ENCODE measurements around the gene ZNF646.
A peak's percentile ranks its signal among the peaks of the same experiment; 100 is the strongest.
"Not testable (repeated sequence)": the region's sequence is repeated elsewhere in the genome, so short reads cannot be mapped to it uniquely, and the experiment has no call there.

ZNF646 gene

GRCh38 chr16:31085873-31086628 is 11.8 kb downstream of the ZNF646 start:
- DNase-seq (ENCODE audit: low spot score): no peak

GRCh38 chr16:31086629-31086906 is 12.3 kb downstream of the ZNF646 start:
- DNase-seq (ENCODE audit: low spot score): no peak

DNA sequence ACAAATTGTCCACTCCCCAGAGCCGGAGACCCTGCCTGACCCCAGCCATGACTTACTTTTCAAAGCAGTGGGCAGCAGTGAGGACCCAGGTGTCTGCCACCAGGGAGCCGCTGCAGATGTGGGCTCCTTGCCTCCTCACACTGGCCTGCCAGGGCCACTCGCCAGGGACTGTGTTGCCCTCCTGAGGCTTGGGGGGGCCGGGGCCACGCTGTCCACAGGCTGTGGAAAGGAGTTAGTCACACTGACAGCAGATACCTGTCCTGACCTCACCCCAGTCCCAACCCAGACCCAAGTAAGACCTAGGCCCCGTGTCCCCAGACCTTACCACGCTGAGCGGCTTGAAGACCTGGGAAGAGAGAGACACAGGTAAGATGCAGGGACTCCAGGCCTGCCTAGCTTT is 13.3 kb downstream of the ZNF646 start:
- DNase-seq (ENCODE audit: low spot score): no peak

DNA sequence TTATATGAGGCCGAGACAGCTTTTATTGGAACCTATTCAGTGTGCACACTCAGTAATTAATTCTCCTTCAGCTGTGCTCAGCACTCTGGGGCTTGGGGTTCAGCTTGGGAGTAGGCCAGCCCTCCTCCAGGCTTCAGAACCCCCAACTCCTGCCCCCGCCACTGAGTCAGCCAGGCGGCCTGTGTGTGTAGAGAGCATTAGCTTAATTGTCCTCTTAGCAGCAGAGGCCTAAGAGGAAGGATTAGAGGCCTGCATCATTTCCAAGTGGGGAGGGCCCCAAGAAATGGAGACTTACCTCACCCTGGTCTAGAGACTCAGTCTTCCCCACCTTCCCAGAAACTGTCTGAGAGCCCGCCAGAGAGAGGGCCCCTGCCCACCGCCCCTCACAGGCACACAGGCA is 13.7 kb downstream of the ZNF646 start:
- DNase-seq (ENCODE audit: low spot score): no peak

GRCh38 chr16:31088459-31089183 is 14.4 kb downstream of the ZNF646 start, which contains the start of gene PRSS53:
PRSS53 (minus strand) TSS chr16:31088943; CDS start chr16:31088809, 134 bp downstream.
- no peak for DNase-seq (ENCODE audit: low spot score)

GRCh38 chr16:31089199-31089598 is 15.0 kb downstream of the ZNF646 start:
- no peak for DNase-seq (ENCODE audit: low spot score)

DNA sequence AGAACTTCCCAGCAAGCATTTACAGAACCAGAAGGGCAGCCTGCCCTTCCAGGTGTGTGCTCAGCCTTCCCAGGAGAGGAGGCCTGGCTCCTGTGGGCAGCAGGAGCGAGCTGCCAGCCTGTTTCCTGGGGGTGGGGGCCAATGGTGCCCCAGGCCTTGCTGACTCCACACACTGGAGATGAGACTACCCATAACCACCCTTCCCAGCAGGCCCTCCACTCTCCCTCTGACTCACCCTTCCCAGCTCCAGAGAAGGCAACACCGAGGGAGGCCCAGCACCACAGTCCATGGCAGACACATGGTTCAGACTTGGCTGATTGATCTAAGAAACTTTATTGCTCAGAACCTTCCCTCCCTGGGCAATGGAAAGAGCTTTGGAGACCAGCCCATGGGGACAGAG is 16.3 kb downstream of the ZNF646 start:
- DNase-seq (ENCODE audit: low spot score): no peak

- DNase-seq (ENCODE audit: low spot score): no peak
Observed at GRCh38 chr16:31092330-31092729, 18.1 kb downstream of the ZNF646 start.

DNA sequence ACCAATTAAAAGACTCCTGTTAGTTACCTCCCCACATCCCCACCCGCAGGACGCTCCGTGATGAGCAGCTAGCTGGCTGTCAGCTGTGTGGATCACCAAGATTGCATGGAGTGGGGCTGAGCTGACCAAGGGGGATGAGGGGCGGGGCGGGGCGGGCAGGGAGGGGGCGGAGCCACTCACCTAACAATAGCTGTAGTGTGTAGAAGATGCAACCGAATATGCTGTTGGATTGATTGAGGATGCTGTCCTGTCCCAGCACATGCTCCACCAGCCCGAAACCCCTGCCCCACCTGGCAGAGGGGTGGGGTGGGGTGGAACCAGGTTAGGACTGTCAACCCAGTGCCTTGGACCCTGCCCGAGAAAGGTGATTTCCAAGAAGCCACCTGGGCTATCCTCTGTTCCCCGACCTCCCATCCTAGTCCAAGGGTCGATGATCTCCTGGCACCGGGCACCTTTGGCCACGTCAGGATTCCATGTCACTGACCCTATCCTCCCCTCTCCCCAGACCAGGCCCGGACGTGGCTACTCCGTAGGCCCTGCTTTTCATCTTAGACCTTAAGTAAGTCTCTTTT is 19.0 kb downstream of the ZNF646 start:
- peak; percentile 75 for DNase-seq (ENCODE audit: low spot score)

DNA sequence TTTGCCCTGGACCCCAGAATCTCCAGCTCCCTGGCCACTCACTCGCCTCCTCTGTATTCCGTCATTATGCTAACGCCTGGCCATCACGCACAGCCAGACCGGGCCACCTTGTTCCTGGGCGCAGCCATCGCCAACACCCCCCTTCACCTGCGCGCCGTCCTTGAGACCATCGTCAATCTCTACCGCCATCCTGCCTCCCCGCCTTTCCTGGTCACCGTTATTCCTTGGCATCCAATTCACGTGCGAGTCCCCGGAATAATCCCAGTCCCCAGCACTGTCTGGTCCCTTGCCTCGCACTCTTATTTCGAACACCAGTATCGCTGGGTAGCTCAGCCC is 19.8 kb downstream of the ZNF646 start:
- DNase-seq (ENCODE audit: low spot score): peak; percentile 59

DNA sequence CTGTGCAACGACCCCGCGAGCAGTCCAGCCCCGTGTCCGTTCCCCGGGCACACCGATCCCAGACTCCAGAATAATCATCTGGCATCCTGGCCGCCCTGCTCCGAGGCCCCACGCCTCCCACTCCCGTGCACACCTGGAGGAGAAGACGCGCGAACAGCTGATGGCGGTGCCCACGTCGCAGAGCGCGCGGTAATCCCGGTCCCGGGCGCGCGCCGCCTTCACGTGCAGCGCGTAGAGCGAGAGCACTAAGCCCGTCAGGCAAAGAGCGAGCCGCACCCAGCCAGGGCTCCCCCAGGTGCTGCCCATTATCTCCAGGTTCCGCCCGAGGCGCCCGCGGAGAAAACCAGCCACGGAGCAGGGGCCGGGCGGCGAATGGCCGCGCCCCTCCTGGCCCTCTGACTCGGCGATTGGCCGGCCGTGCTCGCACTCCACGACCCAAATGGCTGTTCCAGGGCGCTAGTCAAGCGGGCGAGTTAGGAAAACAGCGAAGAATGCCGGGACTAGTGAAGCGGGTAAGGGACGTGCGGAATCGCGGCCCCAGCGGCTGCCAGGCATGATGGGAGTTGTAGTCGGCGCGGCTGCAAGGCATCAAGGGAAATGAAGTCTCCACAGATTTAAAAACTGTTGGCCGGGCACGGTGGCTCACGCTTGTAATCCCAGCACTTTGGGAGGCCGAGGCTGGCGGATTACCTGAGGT is 20.4 kb downstream of the ZNF646 start, which contains the start of gene VKORC1:
TSS of gene VKORC1 (minus strand) at position 374 of the 697 bp plus-strand sequence. CDS start at position 306, 68 bp downstream.
- DNase-seq (ENCODE audit: low spot score): peak; percentile 96

DNA sequence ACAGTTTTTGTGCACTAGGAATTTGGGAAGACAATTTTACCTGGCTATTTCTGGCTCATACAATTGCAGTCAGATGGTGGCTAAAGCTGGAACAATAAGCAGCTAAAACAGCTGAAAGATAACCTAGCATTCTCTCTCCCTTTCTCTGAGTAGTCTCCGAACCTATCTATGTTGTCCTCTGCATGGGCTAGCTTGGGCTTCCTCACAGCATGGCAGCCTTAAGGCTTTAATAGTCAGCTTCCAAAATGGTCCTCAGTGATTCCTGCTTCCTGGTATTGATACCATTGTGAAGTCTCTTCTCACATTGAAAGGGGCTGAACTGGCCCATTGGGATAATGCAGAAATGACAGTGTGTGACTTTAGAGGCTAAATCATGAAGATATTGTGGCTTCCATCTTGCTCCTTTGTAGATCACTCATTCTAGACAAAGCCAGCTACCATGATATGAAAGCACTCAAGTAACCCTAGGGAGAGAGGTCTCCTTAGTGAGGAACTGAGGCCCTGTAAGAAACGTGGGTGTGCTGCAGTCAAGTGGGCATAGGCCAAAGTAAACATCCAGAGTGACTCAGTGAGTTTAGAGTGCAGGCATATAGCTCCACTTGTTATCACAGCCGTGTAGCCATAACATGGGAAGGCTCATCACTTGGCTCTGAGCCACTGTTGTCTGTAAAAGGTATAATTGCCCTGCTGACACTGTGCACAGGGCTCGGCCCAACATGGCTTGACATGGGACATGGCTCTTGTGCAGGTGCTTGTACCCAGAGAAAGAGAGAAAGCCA is 25.8 kb downstream of the ZNF646 start:
- no peak for DNase-seq (ENCODE audit: low spot score)

- not testable (repeated sequence) for DNase-seq (ENCODE audit: low spot score)
Observed at GRCh38 chr16:31100876-31101641, 26.8 kb downstream of the ZNF646 start.

- peak; percentile 90 for DNase-seq (ENCODE audit: low spot score)
Observed at GRCh38 chr16:31105677-31106213, 31.5 kb downstream of the ZNF646 start.

DNA sequence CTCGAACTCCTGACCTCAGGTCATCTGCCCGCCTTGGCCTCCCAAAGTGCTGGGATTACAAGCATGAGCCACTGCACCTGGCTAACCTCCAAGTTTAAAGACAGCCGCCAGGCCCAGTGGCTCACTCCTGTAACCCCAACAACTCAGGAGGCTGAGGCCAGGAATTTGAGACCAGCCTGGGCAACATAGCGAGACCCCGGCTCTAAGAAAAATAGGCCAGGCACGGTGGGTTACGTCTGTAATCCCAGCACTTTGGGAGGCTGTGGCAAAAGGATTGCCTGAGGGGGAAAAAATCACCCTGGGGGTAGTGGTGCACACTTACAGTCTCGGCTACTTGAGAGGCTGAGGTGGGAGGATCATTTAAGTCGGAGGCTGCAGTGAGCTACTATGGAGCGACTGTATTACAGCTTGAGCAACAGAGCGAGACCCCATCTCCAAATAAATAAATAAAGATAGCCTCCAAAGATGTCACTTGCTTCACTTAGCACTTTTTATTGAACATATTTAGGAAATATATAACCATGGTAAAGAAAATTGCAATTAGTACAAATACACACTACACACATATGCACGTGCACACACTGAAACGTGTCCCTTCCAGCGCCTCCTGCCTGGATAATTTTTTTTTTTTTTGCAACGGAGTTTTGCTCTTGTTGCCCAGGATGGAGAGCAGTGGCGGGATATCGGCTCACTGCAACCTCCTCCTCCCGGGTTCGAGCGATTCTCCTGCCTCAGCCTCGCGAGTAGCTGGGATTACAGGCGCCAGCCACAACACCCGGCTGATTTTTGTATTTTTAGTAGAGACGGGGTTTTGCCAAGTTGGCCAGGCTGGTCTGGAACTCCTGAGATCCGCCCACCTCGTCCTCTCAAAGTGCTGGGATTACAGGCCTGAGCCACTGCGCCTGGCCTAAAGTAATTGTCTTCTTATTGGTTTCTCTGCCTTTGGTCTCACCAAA is 32.6 kb downstream of the ZNF646 start:
- DNase-seq (ENCODE audit: low spot score): no peak

DNA sequence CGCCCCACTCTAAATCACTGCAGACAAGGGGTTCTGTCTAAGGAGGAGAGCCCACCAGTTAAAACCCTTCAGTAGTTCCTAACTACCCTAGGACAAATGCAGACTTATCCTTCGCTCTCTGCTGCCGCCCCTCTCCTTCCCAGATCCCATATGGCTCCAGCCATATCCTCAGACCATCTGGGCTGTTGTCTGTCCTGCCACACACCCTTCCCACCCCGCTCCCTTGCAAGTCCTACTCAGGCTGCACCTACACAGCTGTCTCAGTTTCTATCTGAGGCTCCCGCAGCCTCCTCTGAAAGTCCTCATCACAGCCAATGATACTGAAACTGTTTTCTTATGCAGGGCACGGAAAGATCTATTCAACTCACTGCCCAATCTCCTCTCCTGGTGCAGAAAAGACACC is 33.2 kb downstream of the ZNF646 start:
- DNase-seq (ENCODE audit: low spot score): no peak

DNA sequence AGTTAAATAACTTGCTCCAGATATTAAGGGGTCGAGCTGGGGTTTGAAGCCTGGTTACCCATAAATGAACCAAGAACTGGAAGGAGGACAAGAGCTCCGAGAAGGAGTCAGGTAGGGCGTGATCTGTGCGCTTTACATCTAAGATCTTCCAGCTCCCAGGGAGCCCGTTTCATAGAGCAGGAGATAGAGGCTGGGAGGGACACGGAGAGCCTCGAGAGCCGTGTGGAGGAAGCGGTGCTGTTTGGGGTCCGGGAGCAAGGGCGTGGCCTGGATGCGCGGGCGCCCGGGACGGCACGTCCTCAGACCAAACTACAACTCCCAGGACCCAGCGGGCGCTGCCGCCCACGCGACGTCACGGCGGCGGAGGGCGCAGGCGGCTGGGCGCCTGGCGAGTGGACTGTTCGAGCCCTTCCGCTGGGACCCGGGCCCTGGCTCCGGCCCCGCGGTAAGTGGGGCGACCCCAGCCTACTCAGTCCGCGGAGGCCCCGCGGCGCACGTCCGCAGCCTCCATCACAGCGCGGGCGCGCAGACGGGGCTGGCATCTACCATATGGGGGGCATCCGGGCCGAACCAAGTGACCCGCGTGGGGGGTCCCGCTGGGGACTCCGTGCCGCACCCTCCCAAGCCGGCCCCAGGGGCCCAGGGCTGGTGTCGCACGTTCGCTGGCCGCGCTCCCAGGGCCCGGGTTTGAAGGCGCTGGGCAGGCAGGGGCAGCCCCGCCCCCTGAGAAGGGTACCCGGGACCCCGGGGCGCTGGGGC is 34.0 kb downstream of the ZNF646 start, which contains the start of gene BCKDK:
TSS of gene BCKDK (plus strand) at position 352 of the 759 bp plus-strand sequence. CDS start 838 bp downstream, outside the sequence.
- peak; percentile 83 for DNase-seq (ENCODE audit: low spot score)

- DNase-seq (ENCODE audit: low spot score): no peak
Observed at GRCh38 chr16:31108794-31109558, 34.8 kb downstream of the ZNF646 start.
